Measurements from ENCODE around the gene PTCH1. TPM values are rescaled to one million over a fixed set of nuclear protein-coding genes. Genes with fewer than 3 reads are reported as not detected.

Gene PTCH1
- total RNA-seq, 2 donors from 2014 or later: 26.0 to 32.9 TPM

DNA sequence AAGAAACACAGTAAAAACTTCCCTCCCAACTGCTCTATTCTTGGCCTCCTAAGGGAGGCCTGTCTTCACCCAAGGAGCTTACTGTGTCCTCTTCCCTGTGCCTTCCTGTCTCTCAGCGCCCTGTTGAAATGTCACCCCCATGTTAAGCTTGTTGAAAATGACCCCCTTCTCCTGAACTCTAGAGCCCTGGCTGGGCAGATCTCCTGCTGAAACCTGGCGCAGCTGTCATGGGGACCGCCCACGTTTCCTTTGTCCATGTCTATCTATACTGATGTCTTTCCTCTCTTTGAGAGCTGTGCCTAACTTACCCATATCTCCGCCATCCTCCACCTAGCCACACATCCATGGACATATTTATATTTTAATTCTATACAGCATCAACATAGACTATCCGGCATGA lies 33.3 kb downstream of the PTCH1 start:
- H3K27ac ChIP-seq (ENCODE audit: low read depth, low read length): no peak overlapping the region
- no peak overlapping the region for H3K4me3 ChIP-seq (ENCODE audit: low read length)
- Mint-ChIP-seq H3K9me3 (no peaks in the 10 kb centered on the region), H3K27ac (no peak overlapping the region), H3K4me3 (no peak overlapping the region), H3K27me3 (ENCODE audit: insufficient read depth) (no peaks in the 10 kb centered on the region), H3K36me3 (ENCODE audit: low read depth) (peaks cover 33% of the 10 kb centered on the region), H3K4me1 (peaks cover 45% of the 10 kb centered on the region)
- no peak overlapping the region for H3K9ac ChIP-seq (ENCODE audit: extremely low read depth, low read length, poor library complexity, severe bottlenecking)
- DNase-seq: no peak
- no peaks in the 10 kb centered on the region for H3K27me3 ChIP-seq (ENCODE audit: control insufficient read depth, insufficient read depth, low read length, poor library complexity, severe bottlenecking)
- WGBS, 2 experiments (ENCODE audit: insufficient coverage in 1 of 2, insufficient read length in 1 of 2): 91 to 92% methylated on average over 4 to 6 of the region's 6 CpGs
- peaks cover 29% of the 10 kb centered on the region for H3K36me3 ChIP-seq (ENCODE audit: control insufficient read depth, insufficient read depth, low read length)
- H3K4me1 ChIP-seq (ENCODE audit: control insufficient read depth, insufficient read depth, low read length): peaks cover 10% of the 10 kb centered on the region
- TF ChIP-seq, protein P1, sequence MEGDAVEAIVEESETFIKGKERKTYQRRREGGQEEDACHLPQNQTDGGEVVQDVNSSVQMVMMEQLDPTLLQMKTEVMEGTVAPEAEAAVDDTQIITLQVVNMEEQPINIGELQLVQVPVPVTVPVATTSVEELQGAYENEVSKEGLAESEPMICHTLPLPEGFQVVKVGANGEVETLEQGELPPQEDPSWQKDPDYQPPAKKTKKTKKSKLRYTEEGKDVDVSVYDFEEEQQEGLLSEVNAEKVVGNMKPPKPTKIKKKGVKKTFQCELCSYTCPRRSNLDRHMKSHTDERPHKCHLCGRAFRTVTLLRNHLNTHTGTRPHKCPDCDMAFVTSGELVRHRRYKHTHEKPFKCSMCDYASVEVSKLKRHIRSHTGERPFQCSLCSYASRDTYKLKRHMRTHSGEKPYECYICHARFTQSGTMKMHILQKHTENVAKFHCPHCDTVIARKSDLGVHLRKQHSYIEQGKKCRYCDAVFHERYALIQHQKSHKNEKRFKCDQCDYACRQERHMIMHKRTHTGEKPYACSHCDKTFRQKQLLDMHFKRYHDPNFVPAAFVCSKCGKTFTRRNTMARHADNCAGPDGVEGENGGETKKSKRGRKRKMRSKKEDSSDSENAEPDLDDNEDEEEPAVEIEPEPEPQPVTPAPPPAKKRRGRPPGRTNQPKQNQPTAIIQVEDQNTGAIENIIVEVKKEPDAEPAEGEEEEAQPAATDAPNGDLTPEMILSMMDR (conservative IDR thresholded peaks at IDR 0.05): no peak
- no peaks in the 10 kb centered on the region for H3K9me3 ChIP-seq (ENCODE audit: control insufficient read depth, low read length)

DNA sequence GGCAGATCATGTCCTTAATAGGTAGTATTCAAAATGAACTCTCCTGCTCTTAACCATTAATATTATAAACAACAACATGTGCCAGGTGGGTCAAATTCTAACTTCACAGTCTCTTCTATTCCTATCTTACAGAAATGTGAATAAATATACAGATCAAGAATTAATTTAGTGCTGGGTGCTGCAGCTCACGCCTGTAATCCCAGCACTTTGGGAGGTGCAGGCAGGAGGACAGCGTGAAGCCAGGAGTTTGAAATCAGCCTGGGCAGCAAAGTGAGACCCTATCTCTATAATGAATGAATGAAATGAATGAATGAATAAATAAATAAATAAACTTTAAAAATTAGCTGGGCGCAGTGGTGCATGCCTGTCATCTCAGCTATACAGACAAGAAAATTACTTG lies 34.1 kb downstream of the PTCH1 start:
- peaks cover 38% of the 10 kb centered on the region for H3K36me3 Mint-ChIP-seq (ENCODE audit: low read depth)
- WGBS, 2 experiments (ENCODE audit: insufficient coverage in 1 of 2, insufficient read length in 1 of 2): 90 to 96% methylated on average over 2 to 3 of the region's 3 CpGs
- Histone ChIP-seq H3K36me3 (ENCODE audit: control insufficient read depth, insufficient read depth, low read length) (peaks cover 37% of the 10 kb centered on the region), H3K9me3 (ENCODE audit: control insufficient read depth, low read length) (no peaks in the 10 kb centered on the region), H3K27me3 (ENCODE audit: control insufficient read depth, insufficient read depth, low read length, poor library complexity, severe bottlenecking) (no peaks in the 10 kb centered on the region), H3K4me1 (ENCODE audit: control insufficient read depth, insufficient read depth, low read length) (peaks cover 10% of the 10 kb centered on the region), H3K27ac (ENCODE audit: low read depth, low read length) (no peak overlapping the region), H3K9ac (ENCODE audit: extremely low read depth, low read length, poor library complexity, severe bottlenecking) (no peak overlapping the region), H3K4me3 (ENCODE audit: low read length) (no peak overlapping the region)
- peaks cover 50% of the 10 kb centered on the region for H3K4me1 Mint-ChIP-seq
- no peaks in the 10 kb centered on the region for H3K9me3 Mint-ChIP-seq
- no peak for DNase-seq
- no peak overlapping the region for H3K4me3 Mint-ChIP-seq
- TF ChIP-seq, protein P1 (conservative IDR thresholded peaks at IDR 0.05): no peak
- H3K27ac Mint-ChIP-seq: no peak overlapping the region
- H3K27me3 Mint-ChIP-seq (ENCODE audit: insufficient read depth): no peaks in the 10 kb centered on the region

DNA sequence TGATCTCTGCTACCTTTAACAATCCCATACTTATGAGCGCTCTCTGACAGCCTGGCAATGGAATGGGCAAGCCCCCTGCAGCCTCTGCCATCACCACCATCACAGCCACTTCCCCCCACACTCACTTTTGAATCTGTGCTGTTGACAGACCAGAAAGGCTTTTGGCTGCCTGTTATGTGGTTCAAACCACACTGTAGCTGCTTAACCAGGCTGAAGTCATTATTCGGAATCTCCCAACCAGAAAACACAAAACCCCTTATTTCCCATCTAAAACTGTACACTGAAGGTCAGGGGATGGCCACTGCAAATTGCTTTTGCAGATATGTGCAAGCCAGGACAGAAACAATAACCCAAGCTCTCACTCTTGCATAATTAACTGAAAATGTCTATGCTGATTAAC lies 35.8 kb downstream of the PTCH1 start:
- H3K27me3 Mint-ChIP-seq (ENCODE audit: insufficient read depth): no peaks in the 10 kb centered on the region
- no peak overlapping the region for H3K4me3 Mint-ChIP-seq
- Histone ChIP-seq H3K9ac (ENCODE audit: extremely low read depth, low read length, poor library complexity, severe bottlenecking) (no peak overlapping the region), H3K9me3 (ENCODE audit: control insufficient read depth, low read length) (no peaks in the 10 kb centered on the region), H3K27ac (ENCODE audit: low read depth, low read length) (no peak overlapping the region), H3K4me1 (ENCODE audit: control insufficient read depth, insufficient read depth, low read length) (peaks cover 3% of the 10 kb centered on the region), H3K27me3 (ENCODE audit: control insufficient read depth, insufficient read depth, low read length, poor library complexity, severe bottlenecking) (no peaks in the 10 kb centered on the region), H3K4me3 (ENCODE audit: low read length) (no peak overlapping the region), H3K36me3 (ENCODE audit: control insufficient read depth, insufficient read depth, low read length) (peaks cover 52% of the 10 kb centered on the region)
- DNase-seq: no peak
- 83 to 92% methylated on average over 1 to 2 of the region's 2 CpGs for WGBS, 2 experiments (ENCODE audit: insufficient coverage in 1 of 2, insufficient read length in 1 of 2)
- TF ChIP-seq, protein P1 (conservative IDR thresholded peaks at IDR 0.05): no peak
- no peak overlapping the region for H3K27ac Mint-ChIP-seq
- H3K9me3 Mint-ChIP-seq: no peaks in the 10 kb centered on the region
- peaks cover 54% of the 10 kb centered on the region for H3K36me3 Mint-ChIP-seq (ENCODE audit: low read depth)
- H3K4me1 Mint-ChIP-seq: peaks cover 38% of the 10 kb centered on the region

Data from endodermal cell (in vitro differentiated cells).